A204.1 (cell line): ENCODE results near the gene DOLPP1.

Source experiments
- FAIRE-seq: peaks from 2 replicates; lab custom pipeline; 2012; peaks lifted over from hg19 to GRCh38; lab: Jason Lieb, UNC

The DOLPP1 gene

DNA sequence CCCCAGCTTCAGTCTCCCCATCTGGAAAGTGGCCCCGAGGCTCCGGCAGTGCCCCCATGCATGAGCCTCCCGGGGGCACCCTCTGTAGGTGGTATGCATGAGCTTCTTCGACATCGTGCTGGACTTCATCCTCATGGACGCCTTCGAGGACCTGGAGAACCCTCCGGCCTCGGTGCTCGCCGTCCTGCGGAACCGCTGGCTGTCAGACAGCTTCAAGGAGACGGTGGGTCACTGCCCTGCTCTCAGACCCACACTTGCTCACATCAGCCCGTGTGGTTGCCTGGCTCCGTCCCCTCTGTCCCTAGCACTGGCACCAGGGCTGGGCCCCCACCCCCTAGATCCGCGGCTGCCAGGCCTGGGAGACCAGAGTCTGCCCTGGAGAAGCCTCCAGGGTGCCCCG lies 12.8 kb upstream of the DOLPP1 start:
- FAIRE-seq, result no peak

DNA sequence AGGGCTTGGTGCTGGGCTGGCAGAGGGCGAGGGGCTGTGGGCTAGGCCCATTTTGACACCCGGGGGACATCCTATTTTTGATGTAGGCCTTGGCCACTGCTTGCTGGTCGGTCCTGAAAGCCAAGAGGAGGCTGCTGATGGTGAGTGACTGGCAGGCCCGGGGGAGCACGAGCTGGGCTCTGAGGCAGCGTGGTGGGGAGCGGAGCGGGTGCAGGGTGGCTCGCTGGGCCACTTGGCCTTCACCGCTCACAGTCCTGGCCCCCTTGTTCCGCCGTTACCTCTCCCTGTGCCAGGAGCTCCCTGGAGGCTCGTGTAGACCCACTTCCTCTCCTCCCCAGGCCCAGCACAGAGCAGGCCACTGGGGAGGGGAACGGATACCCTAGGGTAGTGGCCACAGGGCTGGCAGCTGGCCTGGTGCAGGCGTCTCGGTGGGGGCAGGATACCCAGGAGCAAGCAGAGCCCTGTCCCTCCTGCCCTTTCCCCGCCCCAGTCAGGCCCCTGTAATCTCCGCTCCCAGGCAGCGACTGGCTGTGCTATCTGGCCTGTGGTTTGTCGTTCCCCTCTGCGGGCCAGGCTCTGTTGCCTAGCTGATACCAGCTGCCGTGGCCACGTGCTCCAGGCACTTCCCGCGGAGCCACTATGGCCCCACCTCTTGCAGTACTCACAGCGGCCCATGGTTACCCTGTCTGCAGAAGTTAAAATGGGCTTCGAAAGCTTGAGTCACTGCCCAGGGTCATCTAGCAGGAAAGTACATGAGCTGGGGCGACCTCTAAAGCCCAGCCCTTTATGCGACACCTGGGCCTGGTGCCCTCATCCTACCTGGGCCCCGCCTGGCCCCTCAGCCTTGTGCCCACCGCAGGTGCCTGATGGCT lies 11.7 kb upstream of the DOLPP1 start:
- no peak for FAIRE-seq

DNA sequence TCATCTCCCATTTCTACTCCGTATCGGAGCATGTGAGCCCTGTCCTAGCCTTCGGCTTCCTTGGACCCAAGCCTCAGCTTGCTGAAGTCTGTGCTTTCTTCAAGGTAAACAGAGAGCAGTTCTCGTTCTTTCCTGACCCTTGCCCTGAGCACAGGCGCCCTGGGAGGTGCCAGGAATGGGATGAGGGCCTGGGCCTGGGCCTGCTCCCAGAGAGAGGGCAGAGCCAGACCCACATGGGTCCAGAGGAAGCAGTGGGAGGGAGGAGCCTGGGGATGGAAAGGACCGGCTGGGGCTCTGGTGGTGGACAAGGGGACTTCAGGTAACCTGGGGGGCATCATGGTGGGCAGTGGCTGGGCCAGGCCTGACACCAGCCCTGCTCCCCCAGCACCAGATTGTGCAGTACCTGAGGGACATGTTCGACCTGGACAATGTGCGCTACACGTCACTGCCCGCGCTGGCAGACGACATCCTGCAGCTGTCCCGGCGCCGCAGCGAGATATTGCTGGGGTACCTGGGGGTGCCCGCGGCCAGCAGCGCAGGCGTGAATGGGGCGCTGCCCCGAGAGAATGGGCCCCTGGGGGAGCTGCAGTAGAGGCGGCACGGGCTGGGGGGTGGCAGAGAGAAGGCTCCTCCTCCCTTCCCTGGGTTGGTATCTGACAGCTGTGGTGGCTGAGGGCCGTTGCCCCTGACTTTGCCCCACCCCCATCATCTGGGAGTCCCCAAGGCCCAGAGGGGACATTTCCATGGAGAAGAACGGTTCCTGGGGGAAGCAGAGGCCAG lies 10.9 kb upstream of the DOLPP1 start:
- no peak for FAIRE-seq

DNA sequence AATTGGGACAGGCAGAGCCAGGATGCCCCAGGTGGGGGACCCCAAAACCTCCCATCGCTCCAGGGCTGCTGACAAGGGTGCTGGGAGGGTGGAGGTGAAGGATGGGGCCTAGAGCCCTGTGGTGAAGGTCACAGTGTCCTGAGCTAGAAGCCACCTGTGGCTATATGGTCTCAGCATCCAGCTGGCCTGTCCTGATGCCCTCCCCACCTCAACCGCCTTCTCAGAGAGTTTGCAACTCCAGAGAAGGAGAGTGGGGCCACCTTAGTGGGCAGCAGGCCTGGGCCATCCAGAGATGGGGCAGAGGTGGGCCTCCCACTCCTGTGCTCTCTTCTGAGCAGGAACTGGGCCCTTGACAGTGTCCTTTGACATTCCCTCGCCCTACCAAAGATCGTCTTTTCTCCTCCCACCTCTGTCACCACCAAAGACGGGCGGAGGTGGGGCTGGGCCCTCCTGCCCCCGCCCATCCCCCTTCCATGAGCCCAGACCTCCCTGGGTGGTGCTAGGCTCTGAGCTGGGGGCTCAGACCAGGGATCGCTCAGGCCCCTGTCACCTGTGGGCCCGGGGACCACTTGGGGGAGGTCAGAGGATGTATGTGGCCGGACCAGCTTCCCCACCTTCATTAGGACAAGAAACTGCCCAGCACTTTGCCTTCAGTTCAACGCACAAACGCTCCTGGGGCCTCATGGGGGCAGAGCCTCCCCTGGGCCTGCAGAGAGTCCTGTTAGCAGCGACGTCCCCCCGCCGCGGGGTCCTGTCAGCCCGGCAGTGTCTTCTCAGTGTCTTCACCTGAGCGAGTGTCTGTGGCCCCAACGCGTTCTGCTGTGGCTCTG lies 10.0 kb upstream of the DOLPP1 start:
- no peak for FAIRE-seq

DNA sequence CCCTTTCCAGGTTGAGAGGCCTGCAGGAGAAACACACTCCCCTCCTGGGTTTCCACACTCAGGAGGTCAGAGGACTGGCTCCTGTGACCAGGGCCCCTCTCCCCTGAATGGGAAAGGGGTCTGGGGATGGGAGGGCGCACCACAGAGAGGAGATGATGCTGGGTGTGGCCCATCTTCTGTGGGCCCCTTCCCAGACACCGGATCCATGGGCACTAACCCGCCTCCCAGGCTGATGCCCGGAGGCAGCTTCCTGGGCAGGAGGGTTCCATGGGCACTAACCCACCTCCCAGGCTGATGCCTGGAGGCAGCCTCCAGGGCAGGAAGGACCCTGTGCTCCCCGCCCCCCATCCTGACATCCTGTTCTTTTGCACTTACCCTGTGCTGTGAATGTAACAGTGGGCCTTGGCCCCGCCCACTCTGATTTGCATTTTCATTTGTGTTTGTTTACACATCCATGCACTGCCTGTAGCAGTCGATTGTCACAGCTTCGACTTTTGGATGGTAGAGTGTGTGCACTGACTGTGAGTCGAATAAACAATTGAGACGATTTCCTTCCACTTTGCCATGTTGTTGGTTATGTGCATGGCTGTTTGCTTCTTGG lies 9.3 kb upstream of the DOLPP1 start:
- no peak for FAIRE-seq

DNA sequence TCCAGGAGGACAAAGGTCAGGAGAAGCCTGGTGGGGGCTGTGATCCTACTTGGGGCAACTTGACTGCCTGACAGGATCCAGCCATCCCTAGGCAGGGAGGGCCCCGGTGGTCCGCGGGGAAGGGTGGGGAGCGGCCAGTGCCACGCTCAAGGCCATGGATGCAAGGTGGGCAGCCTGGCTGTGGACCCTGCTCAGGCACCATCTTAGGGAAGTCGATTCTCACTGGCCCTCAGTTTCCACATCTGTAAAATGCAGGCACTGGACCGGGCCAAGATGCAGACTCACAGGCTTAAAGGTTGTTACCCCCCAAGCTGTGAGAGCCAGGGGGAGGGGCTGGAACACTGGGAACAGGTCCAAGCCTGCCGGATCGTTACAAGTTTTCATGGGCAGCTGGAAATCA lies 8.7 kb upstream of the DOLPP1 start:
- FAIRE-seq, result no peak

DNA sequence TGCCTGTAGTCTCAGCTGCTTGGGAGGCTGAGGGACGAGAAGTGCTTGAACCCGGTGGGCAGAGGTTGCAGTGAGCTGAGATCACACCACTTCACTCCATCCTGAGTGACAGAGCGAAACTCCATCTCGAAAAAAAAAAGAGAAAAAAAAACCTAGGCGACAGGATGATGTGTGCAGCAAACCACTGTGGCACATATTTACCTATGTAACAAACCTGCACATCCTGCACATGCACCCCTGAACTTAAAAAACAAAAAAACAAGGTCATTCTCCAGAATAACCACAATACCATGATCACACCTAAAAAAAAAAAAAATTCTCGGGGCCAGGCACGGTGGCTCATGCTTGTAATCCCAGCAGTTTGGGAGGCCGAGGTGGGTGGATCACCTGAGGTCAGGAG lies 7.5 kb upstream of the DOLPP1 start:
- FAIRE-seq, result no peak

DNA sequence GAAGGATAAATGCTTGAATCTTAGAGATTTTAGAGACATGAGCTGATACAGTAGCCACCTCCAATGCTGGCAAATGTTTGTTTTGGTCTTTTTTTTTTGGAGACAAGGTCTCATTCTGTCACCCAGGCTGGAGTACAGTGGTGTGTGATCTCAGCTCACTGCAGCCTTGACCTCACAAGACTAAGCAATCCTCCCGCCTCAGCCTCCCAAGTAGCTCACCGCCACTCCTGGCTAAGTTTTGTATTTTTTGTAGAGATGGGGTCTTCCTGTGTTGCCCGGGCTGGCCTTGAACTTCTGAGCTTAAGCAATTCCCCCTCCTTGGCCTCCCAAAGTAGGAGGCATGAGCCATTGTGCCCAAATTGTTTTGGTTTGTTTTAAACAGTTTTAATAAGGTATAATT lies 6.8 kb upstream of the DOLPP1 start:
- FAIRE-seq, result no peak

DNA sequence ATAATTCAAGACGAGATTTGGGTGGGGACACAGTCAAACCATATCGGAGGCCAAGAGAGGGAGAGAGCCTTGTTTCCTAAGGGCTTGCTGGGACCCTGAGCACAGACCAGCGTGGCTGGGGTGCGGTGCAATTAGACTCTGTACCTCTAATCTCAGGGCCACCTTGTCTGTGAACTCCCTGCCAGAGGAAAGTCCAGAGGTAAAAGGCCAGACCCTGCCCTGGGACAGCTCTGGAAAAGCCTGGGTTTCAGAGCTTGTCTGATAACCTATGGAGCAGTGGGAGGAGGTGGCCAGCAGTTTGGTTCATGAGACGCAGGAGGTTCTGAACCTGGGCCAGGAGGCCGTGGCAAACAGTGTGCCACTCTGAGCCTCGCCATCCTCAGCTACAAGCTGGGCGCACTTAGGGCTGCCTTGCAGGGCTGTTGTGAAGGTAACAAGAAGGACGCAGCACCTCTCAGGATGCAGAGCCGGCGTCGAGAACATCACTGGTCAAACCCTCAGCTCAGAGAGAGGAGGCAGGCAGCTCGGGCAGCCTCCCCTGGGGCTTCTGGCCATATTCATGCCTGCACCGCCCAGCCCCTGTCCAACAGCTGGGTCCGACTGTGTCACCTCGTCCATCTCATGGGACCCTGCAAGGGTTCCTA lies 4.8 kb upstream of the DOLPP1 start:
- FAIRE-seq, result no peak

DNA sequence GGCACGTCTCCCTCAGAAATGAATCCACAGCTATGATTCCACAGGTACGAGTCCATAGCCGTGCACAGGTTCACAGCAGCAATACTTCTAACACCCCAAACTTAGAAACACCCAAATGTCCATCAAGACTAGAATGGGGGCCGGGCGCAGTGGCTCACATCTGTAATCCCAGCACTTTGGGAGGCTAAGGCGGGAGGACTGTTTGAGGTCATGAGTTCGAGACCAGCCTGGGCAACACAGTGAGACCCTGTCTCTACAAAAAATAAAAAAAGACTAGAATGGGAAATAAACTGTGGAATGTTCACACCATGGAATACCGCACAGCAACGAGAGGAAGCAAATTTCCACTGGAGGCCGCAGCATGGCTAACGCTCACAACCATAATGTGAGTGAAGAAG lies 4.3 kb upstream of the DOLPP1 start:
- no peak for FAIRE-seq

DNA sequence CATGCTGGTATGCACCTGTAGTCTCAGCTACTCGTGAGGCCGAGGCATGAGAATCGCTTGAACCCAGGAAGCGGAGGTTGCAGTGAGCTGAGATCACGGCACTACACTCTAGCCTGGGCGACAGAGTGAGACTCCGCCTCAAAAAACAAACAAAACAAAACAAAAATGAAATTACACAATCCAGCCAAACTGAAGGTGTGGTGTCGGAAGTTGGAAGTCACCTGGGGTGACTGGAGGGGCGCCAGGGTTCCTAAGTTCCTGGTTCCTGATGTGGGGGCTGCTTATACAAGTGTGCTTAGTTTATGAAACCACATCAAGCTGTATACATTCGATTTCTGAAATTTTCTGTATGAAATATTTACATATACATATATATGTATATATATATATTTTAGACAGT lies 3.7 kb upstream of the DOLPP1 start:
- no peak for FAIRE-seq

DNA sequence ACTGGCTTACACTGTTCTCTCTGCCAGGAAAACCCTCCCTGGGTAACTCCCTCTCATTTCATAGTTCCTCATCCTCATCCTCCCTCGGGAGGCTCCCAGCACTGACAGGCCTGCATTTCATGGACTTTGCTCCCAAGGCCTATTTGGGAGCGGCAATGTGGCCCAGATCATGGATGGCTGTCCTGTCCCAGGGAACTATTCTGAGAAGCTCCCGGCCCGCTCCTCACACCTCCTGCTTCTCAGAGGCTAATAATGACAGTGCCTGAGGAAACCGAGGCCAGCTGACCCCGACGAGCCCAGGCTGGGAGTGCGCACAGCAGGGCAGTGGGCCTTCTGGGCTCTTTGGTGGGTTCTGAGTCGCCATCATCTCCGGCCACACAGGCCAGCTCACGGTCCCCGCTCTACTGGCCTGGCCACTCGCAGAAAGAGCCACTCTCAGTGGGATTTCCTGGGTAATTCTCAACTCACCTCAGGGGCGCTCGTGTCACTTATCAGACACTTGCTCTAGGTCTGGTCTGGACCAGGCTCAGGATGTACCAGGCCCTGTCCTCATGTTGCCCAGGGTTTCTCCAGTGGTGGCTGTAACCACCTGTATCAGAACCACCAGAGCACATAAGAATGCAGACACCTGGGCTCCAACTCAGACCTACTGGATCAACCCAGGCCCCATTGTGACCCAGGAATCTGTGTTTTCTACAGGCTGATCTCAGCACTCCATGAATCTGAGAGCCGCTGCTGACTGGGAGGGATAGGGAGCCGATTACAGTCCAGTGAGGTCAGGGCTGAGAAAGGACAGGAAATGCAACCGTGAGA lies 2.0 kb upstream of the DOLPP1 start:
- FAIRE-seq, result no peak

DNA sequence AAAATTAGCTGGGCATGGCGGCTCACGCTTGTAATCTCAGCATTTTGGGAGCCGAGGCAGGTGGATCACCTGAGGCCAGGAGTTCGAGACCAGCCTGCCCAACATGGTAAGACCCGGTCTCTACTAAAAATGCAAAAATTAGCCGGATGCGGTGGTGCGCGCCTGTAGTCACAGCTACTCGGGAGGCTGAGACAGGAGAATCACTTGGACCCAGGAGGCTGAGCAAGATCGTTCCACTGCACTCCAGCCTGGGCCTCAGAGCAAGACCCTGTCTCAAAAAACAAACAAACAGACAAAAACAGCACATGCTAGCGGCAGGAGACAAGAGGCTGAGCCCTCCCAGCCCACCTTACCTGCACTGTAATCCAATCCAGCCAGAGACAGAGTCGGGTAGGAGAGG lies 1.1 kb upstream of the DOLPP1 start:
- no peak for FAIRE-seq

DNA sequence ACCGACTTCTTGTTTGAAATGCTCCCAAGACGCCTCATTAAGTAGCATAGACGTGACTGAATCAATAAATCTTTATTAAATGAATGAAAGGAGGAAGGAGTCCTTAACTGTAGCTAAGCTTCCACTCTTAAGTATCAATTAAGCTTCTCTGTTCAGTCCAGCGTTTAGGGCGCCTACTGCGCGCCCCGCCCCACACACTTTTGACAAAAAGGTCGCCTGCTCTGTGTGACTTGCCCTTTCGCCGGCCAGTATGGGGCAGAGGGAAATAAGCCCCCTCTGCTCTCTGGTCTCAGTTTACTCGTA lies 662 bp upstream of the DOLPP1 start:
- FAIRE-seq, result no peak

DNA sequence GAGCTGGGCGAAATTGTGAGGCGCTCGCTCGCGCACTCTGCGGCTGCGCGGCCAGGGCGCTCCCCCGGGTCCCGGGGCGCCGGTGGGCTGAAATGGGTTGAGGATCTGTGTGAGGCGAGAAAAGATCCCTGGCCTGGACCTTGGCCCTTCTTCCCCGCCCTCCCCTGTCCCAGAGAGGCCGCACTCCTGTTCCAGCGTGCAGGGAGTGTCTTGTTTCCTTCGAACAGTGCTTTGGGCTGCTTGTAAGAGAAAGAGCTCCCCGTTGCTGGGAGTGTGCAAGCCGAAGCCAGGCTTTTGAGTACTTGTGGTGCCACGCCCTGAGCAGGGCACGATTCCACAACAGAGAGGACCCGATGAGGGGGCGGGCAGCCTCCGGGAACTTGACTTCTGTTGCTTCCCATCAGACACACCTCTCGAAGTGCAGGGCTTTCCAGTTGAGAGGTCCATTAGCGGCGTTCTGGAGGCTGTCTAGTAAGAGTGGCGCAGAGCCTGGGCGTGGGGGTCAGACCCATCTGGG lies 535 bp downstream of the DOLPP1 start:
- FAIRE-seq, result no peak

DNA sequence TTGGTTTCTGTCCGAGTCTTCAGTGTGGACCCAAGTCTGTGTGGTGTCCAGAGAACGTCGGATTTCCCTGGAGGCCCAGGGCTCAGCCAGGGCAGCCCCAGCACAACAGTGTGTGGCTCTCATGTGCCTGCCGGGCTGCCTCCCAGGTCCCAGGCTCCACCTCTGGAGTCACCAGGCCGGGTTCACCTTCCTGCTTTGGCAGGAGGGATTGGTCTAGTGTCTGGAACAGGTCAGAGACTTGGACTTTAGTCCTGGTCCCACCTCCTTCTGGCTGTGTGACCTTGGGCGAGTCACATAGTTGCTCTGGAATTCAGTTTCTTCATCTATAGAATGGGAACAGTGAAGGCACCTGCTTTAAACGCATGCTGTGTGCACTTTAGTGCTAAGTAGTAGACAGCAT lies 3.2 kb downstream of the DOLPP1 start:
- no peak for FAIRE-seq

DNA sequence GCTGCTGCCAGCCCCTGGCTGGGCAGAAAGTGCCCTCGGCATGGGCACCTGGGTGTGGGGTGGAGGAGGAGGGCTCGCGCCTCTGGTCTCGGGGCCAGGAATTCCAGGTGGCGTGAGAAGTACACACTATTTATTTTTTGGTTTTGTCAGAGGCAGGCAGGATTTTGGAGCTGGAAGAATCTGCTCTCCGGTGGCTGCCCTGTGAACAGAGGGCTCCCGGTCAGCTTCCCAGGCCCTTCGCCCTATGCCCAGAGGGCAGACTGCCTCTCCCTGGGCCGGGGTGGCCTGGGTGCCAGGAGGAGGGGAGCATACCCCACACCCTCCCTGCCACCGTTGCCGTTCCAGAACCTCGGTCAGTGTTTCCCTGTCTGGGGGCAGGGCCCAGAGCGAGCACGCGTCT lies 8.3 kb downstream of the DOLPP1 start:
- FAIRE-seq, result no peak

DNA sequence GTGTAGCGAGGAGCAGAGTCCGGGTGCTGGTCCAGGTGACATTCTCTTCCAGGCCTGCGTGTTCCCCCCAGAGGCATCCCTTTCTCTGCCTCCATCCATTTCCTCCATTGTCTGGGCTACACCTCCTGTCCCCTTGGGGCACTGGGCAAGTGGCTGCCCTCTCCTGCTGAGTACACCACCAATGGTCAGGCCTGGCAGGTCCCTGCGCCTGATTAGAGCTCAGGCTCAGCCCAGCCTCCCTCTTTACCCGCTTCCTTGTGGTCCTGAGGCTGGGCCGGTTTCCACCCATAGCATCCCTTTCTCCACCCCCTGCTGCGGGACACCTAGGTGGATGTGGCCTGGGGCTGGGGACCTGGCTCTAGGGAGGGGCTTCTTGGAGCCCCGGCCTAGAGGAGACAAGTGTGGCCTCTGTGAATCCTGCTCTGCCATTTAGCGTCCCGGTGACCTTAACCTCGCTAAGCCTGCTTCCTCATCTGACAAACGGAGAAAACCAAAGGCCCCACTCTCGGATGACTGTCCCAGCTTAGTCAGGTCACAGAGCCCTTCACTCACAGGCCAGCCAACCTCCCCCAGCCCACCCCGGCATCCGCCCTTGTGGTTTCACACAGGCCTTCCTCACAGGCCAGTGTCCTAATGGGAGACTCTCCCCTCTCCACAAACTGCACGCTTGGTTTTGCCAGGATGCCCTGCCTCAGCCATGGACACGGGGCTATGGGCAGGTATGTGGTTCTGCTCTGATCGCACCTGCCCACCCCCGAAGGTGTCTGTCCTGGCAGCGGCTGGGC lies 12.9 kb downstream of the DOLPP1 start:
- no peak for FAIRE-seq

DNA sequence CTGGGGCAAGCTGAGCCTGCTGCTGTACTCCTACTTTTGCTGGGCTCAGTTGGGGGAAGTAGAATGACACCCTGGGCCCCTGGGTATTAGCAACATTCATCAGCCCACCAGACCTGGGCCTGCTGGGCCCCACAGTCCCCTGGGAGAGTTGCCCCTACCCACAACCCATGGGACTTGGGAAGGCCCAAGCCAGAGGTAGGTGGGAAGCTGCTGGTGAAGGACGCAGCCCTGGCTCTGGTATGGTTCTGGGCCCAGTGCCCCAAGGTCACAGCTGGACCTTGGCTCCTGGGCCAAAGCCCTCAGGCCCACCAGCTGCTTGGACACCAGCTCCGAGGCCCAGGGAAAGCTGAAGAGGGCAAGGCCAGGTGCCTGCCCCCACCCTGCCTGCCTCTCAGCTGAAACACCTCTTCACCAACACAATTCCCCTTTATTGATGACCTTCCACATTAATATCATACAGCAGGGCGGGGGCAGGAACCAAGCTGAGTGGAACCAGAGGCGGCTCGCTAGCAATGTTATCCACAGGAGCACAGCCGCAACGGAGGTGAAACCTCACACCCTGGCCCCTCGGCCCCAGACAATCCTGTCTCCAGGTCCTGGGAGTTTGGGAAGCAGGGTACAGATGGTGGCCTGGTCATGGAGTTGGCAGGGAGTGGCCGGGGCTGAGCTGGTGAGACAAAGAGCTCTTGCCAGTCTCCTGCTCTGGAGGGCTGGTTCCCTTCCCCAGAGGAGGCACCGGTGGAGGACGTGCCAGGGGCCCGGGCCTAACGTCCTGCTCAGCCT lies 13.7 kb downstream of the DOLPP1 start:
- FAIRE-seq, result no peak
